ENCODE data around the gene CA11.

CA11 gene

GRCh38 chr19:48625891-48626327 lies 20.1 kb downstream of the CA11 start:
- Histone ChIP-seq H3K4me3 (no peak overlapping the region), H3K27me3 (ENCODE audit: low read depth) (no peaks in the 10 kb centered on the region), H3K36me3 (replicated peaks) (peaks cover 20% of the 10 kb centered on the region), H3K4me1 (peaks cover 15% of the 10 kb centered on the region), H3K9me3 (no peaks in the 10 kb centered on the region)
- in situ Hi-C loops (cut with MboI; ENCODE audit: low sequenced_read_pairs), result no loop called here
- DNase-seq (ENCODE audit: low spot score in 2 of 2), result no peak

- Histone ChIP-seq H3K36me3 (replicated peaks) (peaks cover 12% of the 10 kb centered on the region), H3K9me3 (no peaks in the 10 kb centered on the region), H3K27me3 (ENCODE audit: low read depth) (no peaks in the 10 kb centered on the region), H3K4me1 (peaks cover 17% of the 10 kb centered on the region), H3K4me3 (peak overlapping the region; percentile 49)
- in situ Hi-C loops (cut with MboI; ENCODE audit: low sequenced_read_pairs), result no loop called here
- DNase-seq (ENCODE audit: low spot score in 2 of 2), result peak in 1 of 2 experiments; percentile 55
These were observed 20.9 kb downstream of the CA11 start for GRCh38 chr19:48624791-48625723.

- Histone ChIP-seq H3K4me3 (peak overlapping the region; percentile 49), H3K9me3 (no peaks in the 10 kb centered on the region), H3K27me3 (ENCODE audit: low read depth) (no peaks in the 10 kb centered on the region), H3K4me1 (peaks cover 23% of the 10 kb centered on the region), H3K36me3 (replicated peaks) (peaks cover 4% of the 10 kb centered on the region)
- in situ Hi-C loops (cut with MboI; ENCODE audit: low sequenced_read_pairs), result no loop called here
- peak; percentile 95 to 100 for DNase-seq (ENCODE audit: low spot score in 2 of 2)
These were observed 21.9 kb downstream of the CA11 start for GRCh38 chr19:48624067-48624594.

- H3K4me1 ChIP-seq, result peaks cover 23% of the 10 kb centered on the region
- H3K36me3 ChIP-seq (replicated peaks), result peaks cover 6% of the 10 kb centered on the region
- DNase-seq (ENCODE audit: low spot score in 2 of 2), result no peak
- no peaks in the 10 kb centered on the region for H3K27me3 ChIP-seq (ENCODE audit: low read depth)
- H3K9me3 ChIP-seq, result no peaks in the 10 kb centered on the region
- in situ Hi-C loops (cut with MboI; ENCODE audit: low sequenced_read_pairs), result no loop called here
- peak overlapping the region; percentile 49 for H3K4me3 ChIP-seq
These were observed 22.4 kb downstream of the CA11 start for GRCh38 chr19:48623556-48624066.

GRCh38 chr19:48619692-48620585 lies 26.0 kb downstream of the CA11 start:
- Histone ChIP-seq H3K36me3 (replicated peaks) (peaks cover 39% of the 10 kb centered on the region), H3K4me1 (peaks cover 30% of the 10 kb centered on the region), H3K9me3 (no peaks in the 10 kb centered on the region), H3K4me3 (peak overlapping the region; percentile 96), H3K27me3 (ENCODE audit: low read depth) (no peaks in the 10 kb centered on the region)
- no peak for DNase-seq (ENCODE audit: low spot score in 2 of 2)
- in situ Hi-C loops (cut with MboI; ENCODE audit: low sequenced_read_pairs), result no loop called here

GRCh38 chr19:48618916-48619691 lies 26.9 kb downstream of the CA11 start, which contains the start of the genes RPL18 and SPHK2:
RPL18 (minus strand) TSS chr19:48619178; CDS start chr19:48619143, 35 bp downstream.
SPHK2 (plus strand) TSS chr19:48619506; CDS start chr19:48620515, 1,009 bp downstream.
- Histone ChIP-seq H3K4me1 (peaks cover 33% of the 10 kb centered on the region), H3K27me3 (ENCODE audit: low read depth) (no peaks in the 10 kb centered on the region), H3K4me3 (peak within 1 kb of the TSS; percentile 96), H3K9me3 (no peaks in the 10 kb centered on the region), H3K36me3 (replicated peaks) (peaks cover 44% of the 10 kb centered on the region)
- in situ Hi-C loops (cut with MboI; ENCODE audit: low sequenced_read_pairs), result no loop called here
- peak; percentile 97 to 98 for DNase-seq (ENCODE audit: low spot score in 2 of 2)

- DNase-seq (ENCODE audit: low spot score in 2 of 2), result no peak
- Histone ChIP-seq H3K4me1 (peaks cover 28% of the 10 kb centered on the region), H3K9me3 (no peaks in the 10 kb centered on the region), H3K4me3 (peak overlapping the region; percentile 96), H3K36me3 (replicated peaks) (peaks cover 44% of the 10 kb centered on the region), H3K27me3 (ENCODE audit: low read depth) (no peaks in the 10 kb centered on the region)
- in situ Hi-C loops (cut with MboI; ENCODE audit: low sequenced_read_pairs), result no loop called here
These were observed 27.6 kb downstream of the CA11 start for GRCh38 chr19:48618278-48618915.

GRCh38 chr19:48617146-48617937 lies 28.6 kb downstream of the CA11 start:
- peaks cover 25% of the 10 kb centered on the region for H3K4me1 ChIP-seq
- in situ Hi-C loops (cut with MboI; ENCODE audit: low sequenced_read_pairs), result no loop called here
- no peaks in the 10 kb centered on the region for H3K27me3 ChIP-seq (ENCODE audit: low read depth)
- no peaks in the 10 kb centered on the region for H3K9me3 ChIP-seq
- H3K4me3 ChIP-seq, result peak overlapping the region; percentile 96
- DNase-seq (ENCODE audit: low spot score in 2 of 2), result peak in 1 of 2 experiments; percentile 29
- peaks cover 44% of the 10 kb centered on the region for H3K36me3 ChIP-seq (replicated peaks)

- in situ Hi-C loops (cut with MboI; ENCODE audit: low sequenced_read_pairs), result no loop called here
- Histone ChIP-seq H3K9me3 (no peaks in the 10 kb centered on the region), H3K36me3 (replicated peaks) (peaks cover 48% of the 10 kb centered on the region), H3K27me3 (ENCODE audit: low read depth) (no peaks in the 10 kb centered on the region), H3K4me1 (peaks cover 25% of the 10 kb centered on the region), H3K4me3 (no peak overlapping the region)
- DNase-seq (ENCODE audit: low spot score in 2 of 2), result no peak
These were observed 29.4 kb downstream of the CA11 start for GRCh38 chr19:48616491-48617056.

- Histone ChIP-seq H3K27me3 (ENCODE audit: low read depth) (no peaks in the 10 kb centered on the region), H3K4me3 (no peak overlapping the region), H3K4me1 (peaks cover 25% of the 10 kb centered on the region), H3K9me3 (no peaks in the 10 kb centered on the region), H3K36me3 (replicated peaks) (peaks cover 48% of the 10 kb centered on the region)
- DNase-seq (ENCODE audit: low spot score in 2 of 2), result no peak
- in situ Hi-C loops (cut with MboI; ENCODE audit: low sequenced_read_pairs), result no loop called here
These were observed 29.9 kb downstream of the CA11 start for GRCh38 chr19:48616041-48616436.

GRCh38 chr19:48615231-48616040 lies 30.6 kb downstream of the CA11 start:
- peaks cover 25% of the 10 kb centered on the region for H3K4me1 ChIP-seq
- no peaks in the 10 kb centered on the region for H3K27me3 ChIP-seq (ENCODE audit: low read depth)
- no peak overlapping the region for H3K4me3 ChIP-seq
- DNase-seq (ENCODE audit: low spot score in 2 of 2), result peak in 1 of 2 experiments; percentile 26
- in situ Hi-C loops (cut with MboI; ENCODE audit: low sequenced_read_pairs), result no loop called here
- H3K9me3 ChIP-seq, result no peaks in the 10 kb centered on the region
- peaks cover 48% of the 10 kb centered on the region for H3K36me3 ChIP-seq (replicated peaks)
